GM21786 (cell line): ENCODE results near the gene GABRD.

Experiments
- ATAC-seq: cut with Tn5 transposase; IDR thresholded peaks from one replicate; pipeline ENCODE4 v1.9.1; 2021; ENCODE audit not compliant: unreplicated experiment

The GABRD gene

DNA sequence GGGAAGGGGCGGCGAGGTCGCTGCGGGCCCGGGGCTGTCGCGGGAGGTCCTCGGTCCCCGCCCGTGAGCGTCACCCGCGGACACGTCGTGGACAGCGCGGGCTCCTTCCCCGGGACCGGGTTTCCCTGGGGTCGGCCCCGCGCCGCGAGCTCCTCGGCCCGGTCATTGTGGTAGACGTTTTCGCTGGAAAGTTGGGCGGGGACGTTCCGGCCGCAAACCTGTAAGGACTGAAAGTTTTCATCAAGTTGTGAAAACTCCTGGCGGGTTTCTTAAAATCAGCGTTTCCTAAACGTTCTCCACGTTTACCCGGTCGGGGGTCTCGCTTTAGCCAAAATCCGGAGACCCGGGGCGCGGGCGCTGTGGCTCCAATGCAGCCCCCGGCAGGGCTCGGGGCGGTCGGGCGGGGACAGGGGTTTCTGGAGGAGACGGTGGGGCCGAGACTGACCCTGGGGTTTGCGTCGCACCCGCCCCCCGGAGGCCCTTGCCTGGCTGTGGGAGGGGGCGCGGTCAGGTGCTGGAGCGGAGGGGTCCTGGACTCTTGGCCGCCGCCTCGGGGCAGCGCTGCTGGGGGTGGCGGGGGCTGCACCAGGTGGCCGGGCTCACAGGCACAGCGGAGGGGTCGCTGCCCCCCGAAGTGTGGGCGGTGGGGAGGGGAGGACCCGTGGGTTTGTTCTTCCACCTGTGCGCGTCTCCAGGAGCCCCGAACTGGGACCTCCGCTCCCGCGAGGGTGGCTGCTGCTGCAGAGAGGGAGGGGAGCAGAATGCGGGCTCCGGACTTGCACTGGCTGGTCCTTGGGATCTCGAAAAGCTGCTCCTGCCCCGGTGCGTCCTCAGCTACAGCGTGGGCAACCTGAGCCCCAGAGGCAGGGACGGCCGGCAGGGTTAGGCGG lies 31.9 kb downstream of the GABRD start:
- ATAC-seq, result no peak

DNA sequence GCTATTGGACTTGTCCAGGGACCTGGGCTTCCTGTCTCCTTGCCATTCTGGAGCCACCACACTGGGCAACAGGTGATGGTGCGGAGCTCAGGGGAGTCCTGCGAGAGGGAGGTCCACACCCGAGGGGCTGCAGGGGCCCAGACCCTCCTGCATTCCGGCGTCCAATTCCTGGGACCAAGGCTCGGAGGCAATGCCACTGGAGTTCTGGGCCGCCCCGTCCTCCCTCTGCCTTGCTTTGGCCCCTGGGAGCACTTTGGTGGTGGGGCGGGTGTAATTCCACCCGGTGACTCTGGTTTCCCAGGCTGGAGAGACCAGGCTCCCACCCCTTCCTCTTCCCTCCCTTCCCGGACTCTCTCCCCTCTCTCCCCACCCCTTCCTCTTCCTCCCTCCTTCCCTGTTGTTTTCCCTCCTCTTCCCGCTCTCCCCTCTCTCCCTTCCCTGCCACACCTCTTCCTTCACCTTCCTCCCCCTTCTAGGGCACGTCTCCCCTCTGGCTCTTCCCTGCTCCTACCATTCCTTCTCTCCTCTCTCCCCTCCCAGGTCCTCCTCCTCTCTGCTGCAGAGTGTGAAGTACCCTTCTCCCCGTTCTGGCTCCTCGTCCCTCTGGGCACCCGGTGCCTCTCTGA lies 33.0 kb downstream of the GABRD start:
- ATAC-seq, result no peak

DNA sequence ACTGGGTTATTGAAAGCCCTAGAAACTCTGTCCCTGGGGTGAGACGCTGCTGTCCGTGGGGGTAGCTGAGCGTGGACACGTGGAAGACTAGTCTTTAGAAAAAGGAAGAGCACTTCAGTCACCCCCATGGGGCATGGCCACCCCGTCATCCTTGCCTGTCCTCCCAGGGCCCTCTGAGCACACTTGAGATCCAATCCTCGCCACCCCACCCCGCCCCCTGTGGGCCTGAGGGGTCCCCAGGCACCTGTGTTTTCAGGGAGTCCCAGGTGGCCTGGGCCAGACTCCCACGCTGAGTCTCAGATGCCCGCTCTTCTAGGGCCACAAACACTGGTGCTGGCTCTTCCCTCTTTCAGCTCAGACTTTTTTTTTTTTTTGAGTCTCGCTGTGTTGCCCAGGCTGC lies 33.6 kb downstream of the GABRD start:
- ATAC-seq, result no peak

DNA sequence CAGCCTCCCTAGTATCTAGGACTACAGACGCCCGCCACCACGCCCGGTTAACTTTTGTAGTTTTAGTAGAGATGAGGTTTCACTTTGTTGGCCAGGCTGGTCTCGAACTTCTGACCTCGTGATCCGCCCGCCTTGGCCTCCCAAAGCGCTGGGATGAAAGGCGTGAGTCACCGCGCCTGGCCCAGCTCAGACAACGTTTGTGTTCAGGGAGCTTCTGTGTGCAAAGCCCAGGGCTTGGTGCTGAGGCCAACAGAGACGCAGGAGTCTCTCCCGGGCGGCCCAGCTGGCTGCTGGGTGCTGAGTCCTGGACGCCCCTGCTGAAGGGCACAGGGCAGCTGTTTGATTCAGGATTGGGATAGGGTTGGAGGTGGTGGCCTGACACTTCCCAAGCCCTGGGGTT lies 34.1 kb downstream of the GABRD start:
- no peak for ATAC-seq

DNA sequence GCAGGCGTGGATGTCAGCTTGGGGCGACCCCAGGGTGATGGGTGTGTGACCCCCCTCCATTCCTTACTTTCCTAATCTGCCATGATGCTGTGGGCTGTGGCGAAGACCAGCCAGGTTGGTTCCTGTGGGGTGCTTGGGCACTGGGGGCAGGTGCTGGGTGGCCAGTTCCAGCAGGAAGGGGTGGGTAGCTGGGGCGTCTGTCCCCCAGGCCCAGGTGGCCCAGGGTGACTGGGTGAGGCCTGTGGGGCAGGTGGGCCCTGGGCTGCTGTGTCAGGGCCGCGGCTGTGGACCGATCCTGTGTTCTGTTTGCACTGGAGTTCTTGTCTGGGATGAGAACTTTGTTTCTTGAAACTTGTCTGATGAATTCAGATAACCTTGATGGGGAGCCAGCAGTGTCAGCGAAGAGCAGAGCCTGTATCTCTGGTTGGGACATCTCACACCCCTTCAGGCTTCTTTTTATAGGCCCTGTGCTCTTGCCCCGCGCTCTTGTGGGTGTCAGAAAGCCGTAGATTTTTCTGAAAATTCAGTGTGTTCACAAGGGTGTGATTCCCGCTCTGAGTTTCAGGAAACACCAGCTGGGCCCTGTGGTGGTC lies 34.7 kb downstream of the GABRD start:
- ATAC-seq, result no peak

DNA sequence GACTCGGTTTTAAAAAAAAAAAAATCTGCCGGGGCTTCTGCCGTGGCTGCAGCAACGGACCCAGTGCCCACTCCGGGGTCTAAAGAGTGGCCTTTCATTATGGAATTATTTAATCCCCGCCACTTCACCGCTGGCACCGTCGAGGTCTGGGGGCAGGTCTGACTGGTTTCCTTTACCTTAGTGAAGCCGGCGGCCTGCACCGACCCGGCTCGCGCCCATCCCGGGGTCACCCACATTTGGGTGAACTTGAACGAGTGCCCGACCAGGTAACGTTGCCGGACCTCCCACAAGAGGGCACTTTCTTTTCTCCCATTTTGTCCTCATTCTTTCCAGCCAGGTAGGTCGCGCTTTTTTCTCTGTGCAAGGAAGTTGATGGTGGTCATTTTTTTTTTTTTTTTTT lies 35.4 kb downstream of the GABRD start:
- no peak for ATAC-seq

DNA sequence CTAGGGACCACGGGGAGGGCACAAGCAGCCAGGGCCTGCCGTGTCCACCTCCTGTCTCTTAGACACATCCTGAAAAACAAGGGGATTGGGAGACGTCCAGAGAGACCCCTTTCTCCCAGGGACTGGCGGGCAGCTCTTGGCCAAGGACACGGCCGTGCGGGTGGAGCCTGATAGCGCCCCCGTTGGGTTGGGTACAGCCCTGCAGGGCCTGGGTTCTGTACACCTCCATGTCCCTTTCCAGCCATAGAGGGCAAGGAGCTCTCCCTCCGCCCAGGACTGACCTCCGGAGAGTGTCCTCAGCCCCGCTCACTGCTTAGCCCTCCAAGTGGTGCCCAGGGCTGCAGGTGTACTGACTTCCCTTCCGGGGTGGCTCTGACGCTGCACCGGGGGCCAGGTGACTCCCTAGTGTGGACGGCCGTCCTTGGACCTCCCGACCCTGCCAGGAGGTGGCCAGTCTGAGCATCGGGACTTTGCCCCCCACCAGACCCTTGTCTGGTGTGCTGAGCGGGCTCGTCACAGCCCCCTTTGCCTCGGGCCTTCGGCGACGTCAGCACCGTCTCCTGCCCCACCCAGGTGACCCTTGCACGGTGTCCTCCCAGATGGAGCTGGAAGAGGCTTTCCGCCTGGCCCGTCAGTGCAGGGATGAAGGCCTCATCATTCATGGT lies 36.9 kb downstream of the GABRD start:
- no peak for ATAC-seq

DNA sequence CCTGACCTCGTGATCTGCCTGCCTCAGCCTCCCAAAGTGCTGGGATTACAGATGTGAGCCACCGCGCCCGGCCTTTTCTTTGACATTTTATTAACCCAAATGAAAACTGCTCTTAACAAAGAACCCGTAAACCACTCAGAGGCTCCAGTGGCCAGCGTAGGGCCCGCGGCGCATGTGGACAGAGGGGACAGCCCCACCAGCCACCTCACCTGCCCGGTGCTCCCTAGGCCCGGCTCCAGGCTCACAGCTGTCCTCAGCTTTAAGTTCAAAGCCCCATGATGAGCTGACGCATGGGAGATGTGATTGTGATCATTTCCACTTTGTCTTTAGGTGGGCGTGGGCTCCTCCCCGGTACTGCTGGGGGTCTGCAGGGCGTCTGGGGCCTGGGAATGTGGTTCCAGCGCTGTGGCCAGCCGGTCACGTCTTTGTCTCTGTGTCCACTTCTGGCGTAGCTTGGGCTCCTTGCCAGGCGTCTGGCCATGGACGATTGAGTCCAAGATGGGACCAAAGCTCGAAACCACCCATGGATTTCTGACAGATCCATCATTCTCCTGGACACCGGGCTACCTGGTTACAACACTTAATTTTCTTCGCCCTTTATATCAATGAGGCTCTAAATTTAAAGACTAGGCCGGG lies 37.9 kb downstream of the GABRD start:
- ATAC-seq, result no peak

DNA sequence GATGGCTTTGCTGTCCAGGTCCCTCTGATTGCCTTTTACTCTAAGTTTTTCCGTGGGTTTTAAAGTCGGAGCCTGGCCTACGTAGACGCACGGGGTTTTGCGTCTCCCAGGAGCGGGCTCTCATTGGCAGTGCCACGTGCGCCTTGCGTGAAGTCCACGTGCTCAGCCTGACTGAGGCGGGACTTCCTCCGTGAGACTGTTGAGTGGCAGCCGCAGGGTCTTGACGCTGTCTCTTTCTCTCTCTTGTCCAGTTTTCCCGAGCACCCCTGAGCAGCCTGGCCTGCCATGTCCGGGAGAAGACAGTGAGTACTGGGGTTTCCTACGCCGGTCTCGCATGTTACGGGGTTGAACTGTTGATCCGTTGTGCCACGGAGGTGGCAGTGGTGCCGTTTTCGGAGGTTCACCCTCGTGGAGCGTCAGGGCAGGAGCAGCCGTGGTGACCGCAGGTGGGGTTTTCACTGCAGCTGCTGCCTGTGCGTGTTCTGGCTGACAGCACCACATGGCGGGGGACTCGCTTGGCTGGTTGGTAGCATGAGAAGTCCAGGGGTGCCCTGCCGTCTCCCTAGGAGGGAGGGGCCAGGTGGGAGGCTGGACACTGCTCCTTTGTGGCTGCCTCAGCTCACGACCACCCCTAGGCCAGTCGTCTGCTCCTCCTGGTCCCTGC lies 40.3 kb downstream of the GABRD start:
- ATAC-seq, result no peak

DNA sequence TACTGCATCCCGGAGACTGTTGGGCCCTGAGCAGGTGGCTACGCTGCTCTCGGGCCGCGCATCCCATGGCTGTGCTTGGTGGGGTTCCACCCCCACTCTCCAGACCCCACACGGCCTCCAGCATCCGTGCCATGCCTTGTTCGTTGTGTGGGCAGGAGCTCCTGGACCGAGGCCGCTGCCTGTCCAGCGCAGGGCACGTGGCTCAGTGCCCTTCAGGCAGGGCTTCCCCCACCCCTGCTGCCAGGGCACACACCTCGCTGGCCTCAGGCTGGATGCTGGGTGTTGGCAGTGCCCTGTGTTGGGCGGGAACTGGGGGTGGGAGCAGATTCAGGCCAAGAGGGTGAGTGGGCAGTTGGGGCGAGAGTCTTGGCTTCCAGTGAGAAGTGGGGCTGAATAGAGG lies 40.9 kb downstream of the GABRD start:
- ATAC-seq, result no peak

DNA sequence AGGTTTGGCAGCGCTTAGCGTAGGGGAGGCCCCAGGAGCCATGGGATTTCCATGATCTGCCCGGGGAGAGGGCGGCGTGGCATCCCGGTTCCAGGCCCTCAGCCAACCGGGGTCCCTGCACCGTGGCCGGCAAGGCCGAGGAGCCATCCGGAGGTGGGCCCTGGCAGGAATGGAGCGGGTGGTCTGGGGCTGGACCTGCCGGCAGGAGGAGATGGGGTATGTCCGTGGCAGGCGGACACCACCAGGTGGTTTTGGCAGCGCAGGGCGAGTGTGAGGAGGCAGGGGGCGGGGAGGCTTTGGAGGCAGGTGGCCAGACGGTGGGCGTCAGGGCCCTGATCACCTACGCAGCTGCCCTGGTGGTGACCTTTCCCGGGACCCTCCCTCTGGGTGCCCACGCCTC lies 41.4 kb downstream of the GABRD start:
- no peak for ATAC-seq

DNA sequence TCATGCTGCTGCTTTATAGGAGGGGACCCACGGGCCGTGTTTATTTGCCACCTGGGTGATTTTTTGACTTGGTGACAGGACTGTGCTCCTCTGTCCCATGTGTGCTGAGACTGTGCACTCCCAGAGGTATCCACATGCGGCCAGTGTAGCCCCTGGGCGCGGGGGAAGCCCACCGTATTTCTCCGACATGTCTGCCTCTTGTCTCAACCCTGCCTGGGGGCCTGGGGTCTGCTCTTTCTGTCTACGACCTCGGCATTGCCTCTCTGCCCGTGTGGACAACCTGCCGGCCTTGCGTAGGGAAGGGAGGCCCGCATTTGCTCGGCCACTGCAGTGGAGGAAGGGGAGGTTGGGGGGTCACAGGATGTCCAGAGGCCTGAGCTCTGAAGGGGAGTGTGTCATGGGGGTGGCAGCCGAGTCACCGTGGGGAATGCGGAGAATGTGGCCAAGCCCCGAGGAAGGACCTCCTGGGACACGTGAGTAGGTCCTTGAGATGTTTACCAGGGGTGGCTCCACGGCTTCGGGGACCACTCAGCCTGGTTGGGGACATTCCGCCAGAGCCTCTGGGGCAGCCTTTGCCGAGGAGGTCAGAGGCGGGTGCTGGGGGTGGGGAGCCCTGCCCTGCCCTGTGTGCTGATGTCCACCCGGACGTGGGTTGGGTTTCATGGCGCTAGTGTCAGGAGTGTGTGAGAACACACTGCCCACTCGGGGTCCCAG lies 42.1 kb downstream of the GABRD start:
- no peak for ATAC-seq

DNA sequence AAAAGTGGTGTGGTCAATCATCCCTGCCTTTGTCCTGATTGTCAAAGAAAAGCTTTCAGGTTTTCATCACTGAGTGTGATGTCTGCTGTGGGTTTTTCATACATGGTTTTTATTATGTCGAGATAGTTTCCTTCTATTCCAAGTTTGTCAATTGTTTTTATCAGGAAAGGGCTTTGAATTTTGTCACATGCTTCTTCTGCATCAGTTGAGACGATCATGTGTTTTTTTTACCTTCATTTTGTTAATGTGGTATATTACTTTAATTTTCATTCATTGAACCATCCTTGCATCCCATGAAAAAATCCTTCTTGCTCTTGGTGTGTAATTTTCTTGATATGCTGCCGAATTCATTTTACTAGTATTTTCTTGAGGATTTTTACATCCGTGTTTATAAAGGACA lies 46.6 kb downstream of the GABRD start:
- ATAC-seq, result no peak

DNA sequence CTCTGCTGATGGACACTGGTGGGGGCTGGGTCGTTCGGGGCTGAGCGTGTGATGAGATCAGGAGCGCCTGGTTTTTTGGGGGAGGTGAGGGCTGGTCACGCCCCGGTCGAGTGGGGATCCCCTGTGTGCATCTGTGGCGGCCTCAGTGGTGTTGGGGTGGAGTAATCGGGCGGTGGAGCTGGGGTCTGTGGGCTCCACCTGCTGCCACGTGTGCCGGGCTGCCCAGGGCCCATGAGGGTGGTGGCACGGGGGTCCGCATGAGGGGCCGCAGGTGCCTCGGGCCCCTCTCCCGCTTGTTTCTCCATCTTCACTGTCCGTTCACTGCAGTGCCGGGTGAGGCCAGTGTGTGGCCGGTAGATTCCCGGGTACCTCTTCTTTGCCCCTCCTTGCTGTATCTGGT lies 48.2 kb downstream of the GABRD start:
- no peak for ATAC-seq

DNA sequence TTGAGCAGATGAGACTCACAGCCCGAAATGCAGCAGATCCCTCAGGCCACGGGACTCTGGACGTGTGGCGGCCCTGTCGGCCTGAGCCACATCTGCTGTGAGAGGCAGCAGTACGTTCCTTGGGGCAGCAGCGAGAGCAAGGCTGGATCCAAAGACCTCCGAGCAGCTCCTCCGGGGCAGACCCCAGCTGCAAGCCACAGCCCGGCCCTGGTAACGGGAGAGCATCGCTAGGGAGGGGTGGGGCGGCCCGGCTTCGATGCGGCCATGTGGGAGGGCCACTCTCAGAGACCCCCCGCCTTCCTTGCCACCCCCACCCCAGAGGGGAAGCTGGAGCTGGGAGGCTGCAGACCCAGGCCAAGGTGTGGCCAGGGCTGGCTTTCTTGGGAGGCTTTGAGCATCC lies 48.8 kb downstream of the GABRD start:
- ATAC-seq, result no peak

DNA sequence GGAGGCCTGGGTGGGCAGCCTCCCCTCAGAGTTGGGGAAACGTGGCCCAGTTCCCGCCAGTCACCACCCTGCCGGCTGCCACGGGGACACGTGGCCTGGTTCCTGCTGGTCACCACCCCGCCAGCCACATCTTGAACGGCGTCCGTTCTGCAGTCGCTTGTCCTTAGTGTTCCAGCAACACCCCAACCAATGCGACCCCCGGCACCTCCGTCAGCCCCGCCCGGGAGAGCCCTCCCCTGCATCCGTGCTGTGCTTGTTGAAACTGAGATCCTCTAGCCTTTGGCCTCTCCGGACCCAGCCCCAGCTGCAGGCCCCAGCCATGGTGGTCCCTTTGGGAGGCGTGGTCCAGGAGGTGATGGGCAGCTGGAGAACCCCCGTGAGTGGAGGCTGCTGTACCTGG lies 49.8 kb downstream of the GABRD start:
- ATAC-seq, result no peak

DNA sequence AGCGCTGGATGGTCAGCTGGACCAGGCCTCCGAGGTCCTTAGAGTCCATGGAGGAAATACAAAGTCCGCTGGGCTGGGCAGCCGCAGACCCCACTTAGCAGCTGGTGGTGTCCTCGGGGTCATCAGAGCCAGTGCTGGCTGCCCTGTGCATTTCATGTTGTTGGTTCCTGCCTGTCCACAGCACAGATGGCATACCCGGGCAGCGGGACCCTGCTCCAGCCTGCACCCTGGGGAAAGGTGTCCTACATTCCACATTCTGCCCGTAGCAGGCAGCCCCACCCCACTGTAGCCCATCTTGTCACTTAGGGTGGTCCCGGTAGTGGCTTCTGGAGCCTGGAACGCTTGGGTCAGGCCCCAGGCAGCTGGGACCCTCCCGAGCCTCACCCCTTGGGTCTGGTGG lies 50.9 kb downstream of the GABRD start:
- ATAC-seq, result no peak

DNA sequence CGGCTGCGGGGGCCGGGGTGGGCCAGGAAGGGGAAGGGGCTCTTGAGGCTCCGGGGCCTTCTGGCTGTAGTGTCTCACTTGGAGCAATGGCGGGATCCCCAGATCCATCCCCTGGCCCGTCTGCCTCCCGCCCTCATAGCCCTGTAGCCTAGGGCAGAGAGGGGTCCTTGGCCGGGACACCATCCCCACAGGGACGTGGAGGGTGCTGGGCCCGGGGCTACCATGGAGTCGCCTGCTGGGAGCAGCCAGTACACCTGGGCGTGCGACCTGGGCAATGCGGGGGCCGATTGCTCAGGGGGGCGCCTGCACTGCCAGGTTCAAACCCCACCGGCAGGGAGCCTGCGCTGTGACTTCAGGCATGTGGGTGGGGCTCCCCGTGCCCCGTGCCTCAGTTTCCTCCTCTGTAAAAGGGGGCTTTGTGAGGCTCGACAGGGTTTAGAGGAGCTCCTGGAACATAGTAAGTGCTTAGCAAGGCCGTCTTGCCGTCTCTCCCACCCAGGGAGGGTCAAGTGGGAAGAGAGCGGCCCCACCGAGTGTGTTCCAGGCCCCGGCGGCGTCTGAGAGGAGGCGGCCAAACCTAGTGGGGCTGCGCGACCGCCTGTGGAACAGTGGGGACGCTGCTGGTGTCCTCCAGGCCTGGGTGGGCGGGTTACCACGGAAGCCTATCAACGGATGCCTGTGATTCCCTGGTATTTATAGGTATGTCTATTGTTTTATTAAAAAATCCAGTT lies 51.8 kb downstream of the GABRD start:
- ATAC-seq, result no peak

DNA sequence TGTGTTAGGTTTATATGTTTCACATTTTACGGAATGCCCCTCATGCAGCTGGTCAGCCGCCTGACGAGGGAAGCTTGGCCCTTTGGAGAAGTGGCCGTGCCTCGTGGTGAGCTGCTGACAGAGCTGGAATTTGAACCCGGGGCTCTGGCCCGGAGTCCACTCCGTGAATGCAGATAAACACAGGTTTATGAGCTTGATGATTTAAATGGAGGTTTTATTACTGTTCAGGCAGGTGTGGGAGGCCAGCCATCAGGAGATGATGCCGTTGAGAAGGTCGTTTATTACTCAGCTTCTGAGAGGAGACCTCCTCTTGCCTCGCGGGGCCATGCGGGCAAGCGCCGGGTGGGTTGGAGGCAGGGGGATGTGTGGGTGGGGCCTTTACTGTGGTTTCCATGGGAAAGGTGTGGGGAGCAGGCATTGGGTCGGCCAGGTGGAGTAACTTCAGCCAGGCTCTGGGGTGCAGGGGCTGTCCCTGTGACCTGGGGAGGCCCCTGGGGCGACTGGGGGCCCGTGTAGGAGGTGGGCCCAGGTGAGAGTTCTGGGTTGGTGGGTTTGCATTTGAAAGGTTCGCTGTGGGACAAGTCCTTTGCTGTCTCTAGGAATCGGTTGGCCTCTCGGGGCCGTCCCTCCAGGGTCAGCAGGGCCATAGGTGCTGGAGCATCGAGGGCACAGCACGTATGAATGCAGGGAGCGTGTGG lies 53.1 kb downstream of the GABRD start:
- no peak for ATAC-seq
